Liver (tissue), 3 donors: ENCODE results near the gene SH3D19.

ENCODE experiments used
- ATF3 ChIP-seq: IDR thresholded peaks from 2 replicates; pipeline ENCODE4 v1.6.1; 2016; ENCODE audit warnings: antibody characterized with exemption
- CTCF ChIP-seq: fragments of 150-350 bp; IDR thresholded peaks from 2 replicates; pipeline ENCODE4 v1.5.1; 2017; ENCODE audit warnings: improper control_type of control experiment, low read depth, low read length; ENCODE audit not compliant: missing input control
- RAD21 ChIP-seq, 2 donors: IDR thresholded peaks; 2 replicates each; pipeline ENCODE4 v1.6.1; 2016; ENCODE audit warnings: antibody characterized with exemption in 2 of 2, mild to moderate bottlenecking in 2 of 2
- donor health status: healthy.
- donor health status: healthy.

- TF ChIP-seq CTCF (no peak), RAD21 (IDR thresholded peaks at IDR 0.05) (no peak), ATF3 (no peak)
Observed at GRCh38 chr4:151323667-151324066, 1.7 kb downstream of the SH3D19 start.
